Measurements from ENCODE around the gene CDC40.
A peak's percentile ranks its signal among the peaks of the same experiment; 100 is the strongest.
"Not testable (repeated sequence)": the region's sequence is repeated elsewhere in the genome, so short reads cannot be mapped to it uniquely, and the experiment has no call there.

CDC40 gene

DNA sequence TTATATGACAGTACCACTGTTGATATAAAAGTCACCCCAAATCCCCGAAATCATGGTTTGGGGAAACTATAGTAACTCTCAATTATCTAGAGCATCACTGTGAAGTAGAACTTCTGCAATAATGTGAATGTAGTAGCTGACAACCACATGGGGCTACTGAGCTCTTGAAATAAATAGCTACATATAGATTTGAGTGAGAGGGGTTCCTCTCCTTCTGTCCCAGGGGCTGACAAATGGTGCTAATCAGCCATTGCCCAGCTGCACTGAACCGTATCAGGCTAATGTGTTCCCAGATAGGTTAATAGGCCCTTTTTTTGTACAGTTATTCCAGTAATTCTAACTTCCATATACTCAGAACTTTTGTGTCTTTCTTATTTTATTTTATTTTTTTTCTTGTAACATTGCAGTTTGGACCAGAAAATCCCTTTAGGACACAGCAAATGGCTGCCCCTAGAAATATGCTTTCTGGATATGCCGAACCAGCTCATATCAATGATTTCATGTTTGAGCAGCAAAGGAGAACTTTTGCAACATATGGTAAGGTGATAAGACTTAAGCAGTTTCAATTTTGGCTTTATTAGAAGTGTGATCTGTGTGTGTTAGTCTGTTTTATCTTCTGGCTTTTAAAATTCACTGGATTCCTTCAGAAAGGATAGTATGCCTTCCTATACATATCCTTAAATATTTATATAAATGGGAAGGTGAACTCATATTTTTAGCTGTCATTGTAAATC is 21.1 kb downstream of the CDC40 start:
- DNase-seq, result no peak

DNA sequence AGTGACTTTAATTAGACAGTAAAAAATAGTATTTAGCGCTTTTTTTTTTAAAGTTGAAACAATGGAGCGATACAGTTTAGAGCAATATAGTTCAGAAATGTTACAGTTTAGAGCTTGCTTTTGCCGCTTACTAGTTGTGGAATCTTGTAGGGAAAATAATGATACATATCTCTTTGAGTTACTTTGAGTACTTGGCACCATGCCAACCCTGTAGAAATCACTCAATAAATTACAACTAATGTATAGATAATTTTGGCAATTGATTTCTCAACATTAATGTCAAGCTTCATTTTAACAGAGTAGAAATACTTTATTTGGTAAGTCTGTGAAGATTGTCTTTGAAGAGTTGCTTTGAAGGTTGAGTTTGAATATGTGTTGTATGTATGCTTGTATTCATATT is 27.4 kb downstream of the CDC40 start:
- DNase-seq, result no peak

DNA sequence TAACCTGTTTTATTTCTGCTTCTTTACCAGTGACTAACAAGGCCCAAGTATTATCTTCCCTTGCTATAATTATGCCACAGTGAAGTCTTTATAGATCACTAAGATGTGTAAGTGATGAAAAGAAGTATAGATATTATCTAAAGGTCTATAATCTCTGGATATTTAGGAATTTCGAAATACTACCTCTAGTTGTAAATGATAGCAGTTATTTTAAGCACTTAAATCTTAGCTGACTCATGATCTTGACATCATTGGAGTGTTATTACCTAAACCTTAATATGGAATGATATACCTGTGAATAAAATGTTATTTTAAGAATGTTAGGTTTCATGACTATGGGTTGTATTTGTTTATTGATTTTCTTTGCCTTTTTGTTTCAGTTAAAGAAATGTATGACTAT is 31.5 kb downstream of the CDC40 start:
- DNase-seq, result no peak

- no peak for DNase-seq
Measured at GRCh38 chr6:110214338-110214737, 34.1 kb downstream of the CDC40 start.

GRCh38 chr6:110216140-110216539 is 35.9 kb downstream of the CDC40 start:
- DNase-seq, result no peak

DNA sequence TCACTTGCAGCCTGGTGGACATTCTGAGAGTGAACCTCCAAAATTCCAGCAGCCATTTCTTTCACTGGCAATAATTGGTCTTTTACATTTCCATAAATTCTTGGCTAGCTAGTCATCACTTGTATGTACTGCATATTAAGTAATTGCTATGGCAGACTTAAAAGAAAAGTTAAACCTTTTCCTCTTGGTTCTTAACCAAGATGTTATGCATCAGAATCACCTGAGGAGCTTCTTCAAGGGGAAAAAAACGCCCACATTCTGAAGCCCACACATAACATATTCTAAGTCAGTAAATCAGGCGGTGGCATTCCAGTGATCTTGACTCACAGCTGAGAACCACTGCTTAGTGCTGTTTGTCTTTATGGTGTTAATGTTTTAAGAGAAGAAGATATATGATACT is 37.0 kb downstream of the CDC40 start:
- DNase-seq, result no peak

GRCh38 chr6:110221738-110222137 is 41.5 kb downstream of the CDC40 start:
- no peak for DNase-seq

- no peak for DNase-seq
Measured at GRCh38 chr6:110226261-110226660, 46.0 kb downstream of the CDC40 start.

- DNase-seq, result no peak
Measured at GRCh38 chr6:110232450-110232849, 52.2 kb downstream of the CDC40 start.

DNA sequence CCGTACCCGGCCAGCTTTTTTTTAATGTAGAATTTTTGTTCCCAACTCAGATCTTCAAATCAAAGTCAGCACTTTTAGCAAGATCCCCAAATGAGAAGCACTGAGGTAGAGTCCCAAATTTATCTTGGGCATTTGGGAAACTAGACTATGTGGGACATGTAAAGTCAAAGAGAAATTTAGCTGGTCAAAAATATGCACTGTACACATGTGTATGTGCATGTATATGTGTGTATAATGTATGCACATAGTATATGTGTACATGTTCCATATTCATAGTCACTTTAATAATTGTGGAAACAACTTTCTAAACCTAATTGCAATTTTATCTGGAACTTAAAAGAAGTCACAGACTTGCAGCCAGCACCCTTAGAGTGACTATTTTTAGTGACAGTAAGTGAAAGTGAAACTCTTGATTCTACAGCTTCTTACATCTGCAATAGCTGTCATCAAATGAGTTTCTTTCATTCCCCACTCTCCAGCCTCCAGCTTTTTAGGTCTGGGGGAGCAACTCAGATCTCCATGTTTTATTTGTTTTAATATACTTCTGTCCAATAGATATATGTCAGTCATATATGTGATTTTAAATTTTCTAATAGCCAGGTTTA is 53.6 kb downstream of the CDC40 start:
- DNase-seq, result no peak

- not testable (repeated sequence) for DNase-seq
Measured at GRCh38 chr6:110236007-110236406, 55.8 kb downstream of the CDC40 start.

- DNase-seq, result no peak
Measured at GRCh38 chr6:110239526-110240274, 59.5 kb downstream of the CDC40 start.

DNA sequence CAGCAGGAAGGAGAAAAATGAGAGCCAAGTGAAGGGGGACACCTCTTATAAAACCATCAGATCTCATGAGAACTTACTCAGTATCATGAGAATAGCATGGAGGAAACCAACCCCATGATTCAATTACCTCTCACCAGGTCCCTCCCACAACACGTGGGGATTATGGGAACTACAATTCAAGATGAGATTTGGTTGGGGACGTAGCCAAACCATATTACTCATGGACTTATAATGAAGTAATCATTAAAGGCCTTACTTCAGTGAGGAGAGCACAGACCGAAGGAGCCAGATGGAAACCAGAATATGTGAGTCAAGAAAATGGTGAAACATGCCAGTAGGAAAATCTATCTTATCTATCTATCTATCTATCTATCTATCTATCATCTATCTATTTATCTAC is 64.4 kb downstream of the CDC40 start:
- DNase-seq, result not testable (repeated sequence)

DNA sequence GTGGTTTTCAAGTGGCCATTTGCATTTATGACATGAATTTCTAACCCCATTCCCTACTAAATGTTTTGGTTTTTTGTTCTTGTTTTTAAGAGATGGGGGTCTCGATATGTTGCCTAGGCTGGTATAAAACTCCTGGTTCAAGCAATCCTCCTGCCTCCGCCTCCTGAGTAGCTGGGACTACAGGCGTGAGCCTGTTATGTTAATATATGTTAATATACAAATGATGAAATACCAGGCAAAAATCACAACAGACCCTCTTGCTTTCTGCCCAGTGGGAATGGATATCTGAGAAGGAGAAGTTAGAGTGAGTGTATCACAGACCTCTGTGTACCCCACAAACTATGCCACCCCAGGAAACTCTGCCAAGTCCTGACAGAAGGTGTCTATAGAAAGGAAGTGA is 66.2 kb downstream of the CDC40 start:
- no peak for DNase-seq

DNA sequence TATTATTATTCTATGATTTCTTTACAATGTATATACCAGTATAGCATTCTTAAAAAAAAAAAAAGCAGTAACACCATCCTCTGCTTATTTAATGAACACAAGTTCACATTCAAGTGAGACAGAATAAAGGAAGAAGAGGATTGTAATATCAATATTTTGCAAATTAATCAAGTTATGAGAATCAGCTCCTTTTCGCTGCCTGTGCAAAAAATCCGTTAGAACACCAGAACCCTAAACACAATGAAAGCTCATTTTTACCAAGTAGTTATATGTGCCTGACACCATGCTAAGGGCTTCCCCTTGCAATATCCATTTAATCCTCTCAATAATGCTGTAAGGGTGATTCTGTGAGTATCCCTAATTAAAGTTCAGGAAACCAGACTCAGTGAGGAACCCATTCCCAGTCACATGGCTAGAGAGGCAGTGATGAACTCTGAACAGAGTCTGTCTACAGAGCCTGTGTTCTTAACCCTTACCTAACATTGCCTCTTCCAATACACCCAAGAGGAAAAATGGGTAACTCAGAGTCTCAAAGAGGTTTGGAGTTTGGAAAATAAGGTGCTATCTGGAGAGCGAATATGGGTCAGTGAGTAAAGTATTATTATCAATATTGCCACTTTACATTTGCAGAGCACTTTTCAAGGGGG is 66.8 kb downstream of the CDC40 start:
- DNase-seq, result no peak

GRCh38 chr6:110250058-110250457 is 69.8 kb downstream of the CDC40 start:
- no peak for DNase-seq

DNA sequence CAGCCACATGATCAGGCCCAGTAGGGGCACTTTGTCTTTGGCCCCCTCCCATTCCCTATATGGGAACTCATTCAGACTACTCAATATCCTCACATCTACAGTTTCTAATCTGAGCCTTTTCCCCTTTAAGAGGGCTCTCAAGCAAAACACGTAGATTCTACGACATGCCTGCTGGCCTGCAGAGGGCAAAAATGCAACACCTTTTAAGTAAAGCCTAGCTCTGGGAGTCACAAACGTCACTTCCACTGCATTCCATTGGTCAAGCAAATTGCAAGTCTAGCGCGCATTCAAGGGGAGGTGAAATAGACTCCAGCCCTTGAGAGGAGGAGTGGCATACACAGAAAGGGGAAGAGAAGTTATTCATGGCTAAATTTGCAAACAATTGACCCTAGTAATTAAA is 70.6 kb downstream of the CDC40 start:
- no peak for DNase-seq

DNA sequence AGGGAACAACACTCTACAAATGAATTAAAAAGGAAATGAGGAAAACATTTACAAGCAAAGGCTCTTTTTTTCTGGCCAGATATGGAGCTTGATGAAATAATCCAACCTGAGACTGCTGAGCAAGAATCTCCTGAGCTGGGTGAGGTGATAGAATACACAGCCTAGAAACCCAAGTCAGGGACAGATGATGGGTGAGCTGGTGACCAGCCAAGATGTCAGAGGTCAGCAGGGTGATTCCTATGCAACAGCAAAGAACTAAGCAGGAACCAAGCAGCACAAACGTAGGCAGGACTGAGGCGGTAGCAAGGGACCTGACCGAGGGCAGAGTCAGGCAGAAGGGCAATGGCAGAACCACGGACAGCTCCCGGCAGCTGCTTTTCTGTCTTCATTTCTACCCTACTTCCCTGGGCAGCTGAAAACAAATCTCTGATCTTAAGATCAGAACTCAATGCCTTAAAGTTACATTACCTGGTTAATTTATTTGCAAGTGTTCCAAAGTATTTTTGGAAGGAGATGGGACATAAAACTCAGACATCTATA is 75.1 kb downstream of the CDC40 start:
- DNase-seq, result peak in 1 of 2 experiments; percentile 19

DNA sequence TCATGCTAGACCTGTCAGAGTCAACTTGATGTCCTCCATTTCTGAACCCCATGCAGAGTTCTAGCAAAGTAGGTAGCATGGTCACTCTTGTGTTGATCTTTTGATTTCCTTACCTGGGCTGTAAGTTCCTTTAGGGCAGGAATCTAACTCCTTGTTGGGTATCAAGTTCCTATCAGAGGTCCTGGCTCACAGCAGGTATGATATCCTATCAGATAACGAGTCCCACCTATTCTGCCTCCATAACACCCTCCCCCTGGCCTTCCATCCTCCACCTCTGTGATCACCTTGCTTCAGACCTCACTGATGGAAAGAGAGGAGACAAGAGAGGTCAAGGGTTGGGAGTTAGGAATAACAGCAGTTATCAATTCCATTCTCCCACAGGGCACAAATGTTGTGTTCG is 76.1 kb downstream of the CDC40 start:
- no peak for DNase-seq

DNA sequence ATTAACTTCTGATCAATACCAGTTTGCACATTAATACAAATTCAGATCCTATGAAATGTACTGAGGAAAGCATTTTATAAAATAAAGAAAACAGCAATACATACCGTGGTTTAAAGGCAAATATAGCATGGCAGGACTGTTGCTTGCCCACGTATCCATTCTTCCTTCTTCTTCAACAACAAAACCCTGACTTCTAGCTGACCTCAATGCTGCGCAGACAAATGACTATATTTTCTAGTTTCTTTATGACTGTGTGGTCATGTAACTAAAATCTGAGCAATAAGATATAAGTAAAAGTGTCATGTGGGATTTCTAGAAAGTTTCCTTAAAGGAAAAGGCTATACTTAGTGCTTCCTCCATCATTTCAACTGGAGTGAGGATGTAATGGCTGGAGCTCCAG is 85.0 kb downstream of the CDC40 start:
- no peak for DNase-seq

DNA sequence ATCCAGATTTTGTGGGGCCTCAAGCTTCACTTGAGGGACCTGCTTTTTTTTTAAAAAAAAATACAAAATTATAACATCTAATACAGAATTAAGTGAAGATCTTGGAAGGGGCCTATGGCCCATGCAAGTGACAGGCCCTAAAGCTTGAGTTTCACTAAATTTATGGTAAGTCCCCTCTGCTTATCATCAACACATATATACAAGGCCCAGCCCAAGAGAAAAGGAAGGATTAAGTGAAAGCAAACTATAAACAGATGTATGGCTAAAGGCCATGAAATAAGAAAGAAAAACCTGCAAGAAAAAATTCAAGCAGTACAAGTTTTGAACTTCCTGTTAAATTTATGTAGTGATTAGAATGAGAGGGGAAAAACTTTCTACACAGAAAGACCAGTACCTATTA is 86.8 kb downstream of the CDC40 start:
- no peak for DNase-seq

- DNase-seq, result no peak
Measured at GRCh38 chr6:110269623-110270022, 89.4 kb downstream of the CDC40 start.

- no peak for DNase-seq
Measured at GRCh38 chr6:110270165-110270564, 89.9 kb downstream of the CDC40 start.

DNA sequence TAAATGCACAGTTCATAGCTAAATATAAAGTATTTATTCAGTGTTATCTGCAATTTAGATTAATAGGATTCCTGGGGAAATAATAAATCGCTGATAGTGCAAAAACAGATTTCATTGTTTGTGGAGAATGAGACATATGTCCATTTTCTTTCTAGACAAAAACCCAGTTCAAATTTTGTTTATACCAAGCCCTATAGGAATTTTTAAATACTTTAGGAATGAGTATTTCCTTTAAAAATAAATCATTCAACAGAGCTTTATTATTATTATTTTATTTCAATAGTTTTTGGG is 91.5 kb downstream of the CDC40 start:
- DNase-seq, result no peak

Measured in activated T-cell treated with anti-CD3 and anti-CD28 coated beads, Interleukin-2, amount 50 U/mL, for 48 hours (primary cell).